Peyer's patch (tissue), 4 donors: ENCODE data around the gene NKD2.

Experiments
- POLR2A ChIP-seq, 2 donors: fragments of 450-650 bp; IDR thresholded peaks; one replicate each; pipeline ENCODE4 v1.5.1; 2017; ENCODE audit warnings: antibody characterized with exemption in 2 of 2, mild to moderate bottlenecking in 2 of 2, moderate library complexity in 2 of 2
- TF ChIP-seq, protein P1 (sequence below), 6 experiments: fragments of 450-650 bp in 4 of 6; fragments of 200-600 bp in 2 of 6; sonication (generic) in 1 of 6; IDR thresholded peaks; one replicate each; pipeline ENCODE4 v1.5.1; 2017 to 2019; ENCODE audit warnings: antibody characterized with exemption in 6 of 6, mild to moderate bottlenecking in 3 of 6, moderate library complexity in 1 of 6

DNA sequence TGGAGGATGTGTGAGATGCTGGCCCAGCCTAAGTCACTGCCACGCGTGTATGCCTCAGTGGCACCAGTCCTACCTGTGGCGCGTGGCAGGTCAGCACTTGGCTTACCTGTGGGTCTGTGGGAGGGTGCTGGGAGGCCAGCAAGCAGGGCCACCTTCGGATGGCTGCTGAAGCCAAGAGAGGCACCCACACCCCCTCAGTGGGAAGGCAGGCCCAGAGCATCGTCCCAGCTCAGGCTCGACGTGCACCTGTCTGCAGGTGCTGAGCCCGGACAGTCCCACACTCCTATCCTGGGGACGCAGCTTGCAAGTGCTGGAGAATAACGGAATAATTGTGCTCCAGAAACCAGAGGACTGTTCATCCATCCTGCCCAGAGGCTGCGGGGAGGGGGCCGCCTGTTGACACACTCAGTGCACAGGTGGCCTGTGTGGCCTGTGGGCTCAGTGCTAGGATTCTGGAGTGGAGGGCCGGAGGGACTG, 24.0 kb downstream of the NKD2 start:
- TF ChIP-seq, protein P1, sequence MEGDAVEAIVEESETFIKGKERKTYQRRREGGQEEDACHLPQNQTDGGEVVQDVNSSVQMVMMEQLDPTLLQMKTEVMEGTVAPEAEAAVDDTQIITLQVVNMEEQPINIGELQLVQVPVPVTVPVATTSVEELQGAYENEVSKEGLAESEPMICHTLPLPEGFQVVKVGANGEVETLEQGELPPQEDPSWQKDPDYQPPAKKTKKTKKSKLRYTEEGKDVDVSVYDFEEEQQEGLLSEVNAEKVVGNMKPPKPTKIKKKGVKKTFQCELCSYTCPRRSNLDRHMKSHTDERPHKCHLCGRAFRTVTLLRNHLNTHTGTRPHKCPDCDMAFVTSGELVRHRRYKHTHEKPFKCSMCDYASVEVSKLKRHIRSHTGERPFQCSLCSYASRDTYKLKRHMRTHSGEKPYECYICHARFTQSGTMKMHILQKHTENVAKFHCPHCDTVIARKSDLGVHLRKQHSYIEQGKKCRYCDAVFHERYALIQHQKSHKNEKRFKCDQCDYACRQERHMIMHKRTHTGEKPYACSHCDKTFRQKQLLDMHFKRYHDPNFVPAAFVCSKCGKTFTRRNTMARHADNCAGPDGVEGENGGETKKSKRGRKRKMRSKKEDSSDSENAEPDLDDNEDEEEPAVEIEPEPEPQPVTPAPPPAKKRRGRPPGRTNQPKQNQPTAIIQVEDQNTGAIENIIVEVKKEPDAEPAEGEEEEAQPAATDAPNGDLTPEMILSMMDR (IDR thresholded peaks at IDR 0.05) = no peak
- no peak for TF ChIP-seq POLR2A (IDR thresholded peaks at IDR 0.05)
